D341Med (cell line): ENCODE data around the gene FBXL16.
"Not testable (repeated sequence)": the region's sequence is repeated elsewhere in the genome, so short reads cannot be mapped to it uniquely, and the experiment has no call there.

Source experiments
- DNase-seq: peaks from one replicate; pipeline ENCODE4 v3.0.0; 2012; ENCODE audit warnings: low spot score

Gene FBXL16

DNA sequence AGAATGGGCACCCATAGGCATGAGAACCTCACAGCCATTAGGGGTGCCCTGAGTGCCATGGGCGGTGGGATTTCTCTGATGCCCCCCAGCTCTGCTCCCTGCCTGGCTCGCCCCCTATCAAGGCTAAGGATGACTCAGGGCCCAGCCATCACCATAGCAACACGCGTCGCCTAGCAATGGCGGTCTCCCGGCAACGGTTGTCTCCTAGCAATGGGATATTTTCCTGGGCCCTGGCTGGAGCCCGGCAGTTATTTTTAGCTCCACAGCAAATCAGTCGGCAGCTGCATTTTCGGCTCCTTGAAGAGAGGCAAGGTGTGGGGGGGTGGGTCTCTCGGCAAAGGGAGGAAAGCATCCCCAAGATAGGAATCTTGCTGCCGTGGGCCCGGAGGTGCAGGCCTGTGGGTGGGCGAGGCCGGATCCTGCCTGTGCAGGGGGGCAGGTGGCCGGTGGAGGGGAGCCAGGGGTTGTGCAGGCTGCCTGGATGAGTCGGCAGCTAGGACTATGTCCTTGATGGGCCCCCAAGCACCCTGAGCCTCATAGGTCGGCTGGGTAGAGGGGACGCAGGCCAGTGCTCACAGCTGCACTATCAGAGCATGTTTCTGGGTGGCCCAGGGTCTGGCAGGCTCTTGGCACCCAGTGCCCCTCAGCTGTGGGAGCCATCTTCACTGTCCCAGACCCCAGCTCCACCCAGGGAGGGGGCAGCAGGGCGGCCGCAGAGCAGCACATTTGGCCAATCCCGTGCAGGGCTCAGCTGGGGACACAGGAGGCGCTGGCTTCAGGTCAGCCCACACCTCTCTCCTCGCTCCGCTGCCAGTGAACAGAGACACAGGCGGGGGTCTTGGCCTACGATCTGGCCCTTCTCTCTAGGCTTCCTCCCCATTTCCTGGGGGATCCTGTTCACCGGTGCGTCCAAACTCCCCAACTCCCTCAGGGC is 4.2 kb upstream of the FBXL16 start:
- peak; percentile 76 for DNase-seq

- DNase-seq, result no peak
Observed at GRCh38 chr16:708959-709358, 3.4 kb upstream of the FBXL16 start.

- DNase-seq, result no peak
Observed at GRCh38 chr16:708019-708418, 2.4 kb upstream of the FBXL16 start.

DNA sequence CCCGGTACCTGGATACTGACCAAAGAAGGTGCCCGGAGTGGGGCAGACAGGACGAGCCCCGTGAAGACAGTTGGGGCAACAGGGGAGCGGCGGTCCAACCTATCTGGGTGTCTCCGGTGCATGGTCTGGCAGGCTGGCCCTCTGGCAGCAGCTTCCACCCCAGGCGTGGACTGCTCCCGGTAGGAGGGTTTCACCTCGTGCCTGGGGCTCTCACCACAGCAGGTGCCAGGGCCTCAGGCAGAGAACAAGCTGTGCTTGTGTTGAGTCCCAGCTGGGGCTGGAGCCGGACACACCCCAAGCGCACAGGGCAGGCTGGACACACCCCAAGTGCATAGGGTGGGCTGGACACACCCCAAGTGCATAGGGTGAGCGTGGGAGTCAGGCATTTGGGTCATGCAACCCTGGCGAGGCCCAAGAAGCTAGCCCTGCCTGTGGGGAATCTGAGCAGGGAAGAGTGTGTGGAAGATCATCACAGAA is 1.5 kb upstream of the FBXL16 start:
- no peak for DNase-seq

GRCh38 chr16:706189-707061 is 824 bp upstream of the FBXL16 start:
- no peak for DNase-seq

- peak; percentile 52 for DNase-seq
Observed at GRCh38 chr16:704552-705380, 835 bp downstream of the FBXL16 start.

DNA sequence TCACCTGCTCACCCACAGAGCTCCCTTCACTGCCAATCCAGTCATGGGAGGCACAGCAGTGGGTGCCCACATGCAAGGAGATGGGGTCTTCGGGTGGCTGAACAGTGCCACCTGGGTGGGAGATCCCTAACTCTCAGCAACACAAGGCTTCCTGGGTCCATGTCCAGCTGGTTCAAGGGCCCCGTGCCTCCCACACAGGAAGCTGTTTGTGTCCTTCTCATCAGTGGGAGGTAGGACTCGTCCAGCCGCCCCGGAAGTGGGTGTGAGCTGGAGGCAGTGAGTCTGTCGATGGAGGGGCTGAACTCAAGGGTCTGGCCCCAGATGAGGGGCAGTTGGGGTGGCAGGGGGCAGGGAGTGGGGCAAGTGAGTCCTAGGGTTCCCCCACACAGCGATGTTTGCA is 1.6 kb downstream of the FBXL16 start:
- DNase-seq, result no peak

- no peak for DNase-seq
Observed at GRCh38 chr16:703406-703805, 2.2 kb downstream of the FBXL16 start.

DNA sequence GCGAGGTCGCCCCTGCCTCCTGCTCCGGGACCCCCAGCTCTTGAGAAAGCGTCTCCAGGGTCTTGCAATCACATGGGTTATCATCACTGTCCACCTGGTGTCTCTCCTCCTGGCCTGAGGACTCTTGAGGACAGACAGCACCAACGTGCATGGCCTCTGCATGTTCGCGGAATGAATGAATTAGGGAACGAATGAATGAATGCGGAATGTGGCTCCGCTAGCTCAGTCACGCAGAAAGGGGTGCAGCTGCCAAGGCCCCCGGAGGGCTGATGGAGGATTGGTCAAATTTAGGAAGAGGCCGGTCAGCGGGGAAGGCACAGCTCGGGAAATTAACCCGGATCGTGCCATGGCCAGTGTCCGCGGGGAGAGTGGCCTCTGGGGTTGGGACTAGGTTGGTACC is 3.3 kb downstream of the FBXL16 start:
- no peak for DNase-seq

GRCh38 chr16:700684-701584 is 4.7 kb downstream of the FBXL16 start:
- DNase-seq, result no peak

GRCh38 chr16:698911-699671 is 6.5 kb downstream of the FBXL16 start:
- no peak for DNase-seq

DNA sequence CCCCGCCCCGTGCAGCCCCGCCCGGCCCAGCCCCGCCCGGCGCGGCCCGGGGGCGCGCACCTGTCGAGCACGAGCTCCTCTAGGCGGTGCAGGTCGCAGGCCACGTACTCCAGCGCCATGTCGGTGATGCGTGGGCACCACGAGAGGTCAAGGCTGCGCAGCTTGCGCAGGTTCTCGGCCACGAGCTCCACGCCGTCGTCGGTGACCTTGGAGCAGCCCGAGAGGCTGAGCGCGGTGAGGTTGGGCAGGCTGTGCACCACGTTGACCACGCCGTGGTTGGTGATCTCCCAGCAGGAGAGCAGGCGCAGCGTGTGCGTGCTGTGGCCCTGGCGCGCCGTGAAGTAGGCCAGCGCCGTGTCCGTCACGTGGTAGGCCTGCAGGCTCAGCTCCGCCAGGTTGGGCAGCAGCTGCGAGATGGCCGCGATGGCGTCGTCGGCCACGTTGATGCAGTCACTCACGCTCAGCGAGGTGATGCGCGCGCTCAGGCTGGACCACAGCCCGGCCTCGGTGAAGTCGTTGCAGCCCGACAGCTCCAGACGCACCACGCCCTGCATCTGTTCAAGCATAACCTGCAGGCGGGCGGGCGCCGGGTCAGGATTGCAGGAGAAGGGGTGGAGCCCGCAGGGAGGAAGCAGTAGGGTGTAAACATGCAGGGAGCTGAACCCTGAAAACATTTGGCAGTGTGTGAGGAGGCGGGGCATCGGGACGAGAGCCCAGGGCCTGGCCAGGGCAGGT is 10.1 kb downstream of the FBXL16 start:
- DNase-seq, result no peak

- DNase-seq, result no peak
Observed at GRCh38 chr16:694863-695354, 10.7 kb downstream of the FBXL16 start.

DNA sequence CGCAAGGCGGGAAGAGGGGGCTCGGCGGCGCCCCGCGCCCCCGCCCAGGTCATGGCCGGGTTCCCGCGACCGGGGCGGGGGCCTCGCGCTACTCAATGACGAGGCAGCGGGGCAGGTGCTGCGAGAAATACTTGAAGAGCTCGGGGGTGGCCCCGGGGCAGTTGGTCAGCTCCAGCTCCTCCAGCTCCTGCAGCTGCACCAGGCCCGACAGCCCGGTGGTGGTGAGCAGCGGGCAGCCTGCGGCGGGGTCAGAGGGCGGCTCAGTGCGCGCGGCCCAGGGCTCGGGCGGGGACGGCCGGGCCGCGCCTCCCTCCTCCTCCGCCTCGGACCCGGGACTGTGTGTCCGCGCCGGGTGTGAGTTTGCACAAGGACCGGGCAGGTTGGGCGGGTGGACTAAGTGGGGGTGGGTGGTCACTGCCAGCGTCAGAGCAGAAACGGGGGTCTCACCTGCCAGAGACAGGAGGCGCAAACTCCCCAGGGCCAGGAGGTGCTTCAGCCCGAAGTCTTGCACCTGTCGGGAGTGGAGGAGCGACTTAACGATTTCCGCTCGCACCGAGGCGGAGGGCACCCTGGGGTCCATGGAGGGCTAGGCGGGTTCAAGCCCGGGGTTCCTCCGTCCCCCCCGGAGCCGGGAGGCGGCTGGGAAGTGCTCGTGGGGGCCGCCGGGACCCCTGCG is 11.3 kb downstream of the FBXL16 start:
- DNase-seq, result no peak

GRCh38 chr16:693766-694165 is 11.8 kb downstream of the FBXL16 start:
- DNase-seq, result no peak

DNA sequence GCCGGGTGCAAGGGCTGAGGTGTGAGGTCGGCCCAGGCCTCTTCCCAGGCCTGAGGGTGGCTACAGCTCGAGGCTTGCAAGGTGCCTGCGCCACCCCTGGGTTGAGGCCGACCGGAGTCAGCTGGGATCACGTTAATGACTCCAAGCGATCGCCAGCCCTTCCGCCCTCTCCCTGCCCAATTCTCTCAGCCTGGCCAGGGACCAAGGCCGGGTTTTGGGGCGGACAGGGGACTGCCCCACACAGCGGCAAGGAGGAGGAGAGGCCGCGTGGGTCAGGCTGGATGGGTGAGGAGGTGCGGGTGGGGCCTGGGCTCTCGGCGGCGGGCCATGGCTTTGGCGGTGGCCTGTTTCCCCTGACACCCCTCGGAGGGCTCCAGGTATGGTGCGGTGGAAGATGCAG is 12.2 kb downstream of the FBXL16 start:
- no peak for DNase-seq

DNA sequence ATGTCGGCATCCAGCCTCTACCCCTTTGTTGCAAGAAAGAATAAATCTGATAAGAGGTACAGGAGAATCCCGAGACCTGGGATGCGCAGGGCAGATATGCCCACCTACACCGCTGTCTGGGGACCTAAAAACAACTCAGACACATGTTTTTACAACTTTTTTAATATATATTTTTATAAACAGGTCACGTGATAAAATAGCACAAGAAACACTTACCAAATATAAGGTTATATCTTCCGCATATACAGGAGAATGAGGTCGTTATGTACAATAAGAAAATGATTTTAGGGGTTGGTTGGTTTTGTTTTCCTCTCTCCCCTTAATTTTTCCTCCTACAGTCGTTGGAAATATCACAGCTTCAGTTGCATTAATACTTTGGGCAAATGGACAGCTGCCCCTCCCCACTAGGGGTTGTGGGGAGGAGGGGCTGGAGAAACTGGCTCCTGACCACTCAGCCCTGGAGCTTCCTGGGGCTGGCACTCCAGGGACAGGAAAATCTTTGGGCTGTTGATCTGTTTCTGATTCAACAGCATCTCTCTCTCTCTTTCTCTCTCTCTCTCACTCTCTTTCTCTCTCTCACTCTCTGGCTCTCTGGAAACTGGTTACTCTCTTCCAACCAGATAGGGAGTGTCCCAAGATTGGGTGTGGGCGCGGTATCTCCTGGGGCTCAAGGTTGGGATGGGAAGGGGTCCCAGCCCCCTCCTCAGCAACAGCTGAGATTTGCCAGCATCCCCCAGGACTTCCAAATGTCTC is 13.1 kb downstream of the FBXL16 start:
- no peak for DNase-seq

GRCh38 chr16:691242-691641 is 14.4 kb downstream of the FBXL16 start:
- DNase-seq, result not testable (repeated sequence)
